H9 (cell line): ENCODE measurements around the gene EXOC5. TPM values are rescaled to one million over a fixed set of nuclear protein-coding genes. Genes with fewer than 3 reads are reported as not detected.

Experiments
- DNase-seq: peaks from one replicate; pipeline ENCODE4 v3.0.0-alpha.2; 2017
- H2AFZ ChIP-seq: one replicate; pipeline ENCODE4 v1.6.1; 2013; ENCODE audit warnings: mild to moderate bottlenecking, low read length, control low read depth, moderate library complexity
- H2AK5ac ChIP-seq: 2 replicates; pipeline ENCODE4 v1.6.1; 2013; ENCODE audit warnings: low read length, control low read depth, mixed read lengths; ENCODE audit not compliant: insufficient read length
- H2BK120ac ChIP-seq: one replicate; pipeline ENCODE4 v1.6.1; 2013; ENCODE audit warnings: low read depth, mild to moderate bottlenecking, low read length, control low read depth, inconsistent platforms; ENCODE audit not compliant: poor library complexity, severe bottlenecking
- H2BK12ac ChIP-seq: 2 replicates; pipeline ENCODE4 v1.6.1; 2013; ENCODE audit warnings: low read length, control low read depth, mixed read lengths, low read depth; ENCODE audit not compliant: insufficient read length
- H2BK15ac ChIP-seq: 2 replicates; pipeline ENCODE4 v1.6.1; 2013; ENCODE audit warnings: low read depth, low read length, control low read depth
- H2BK20ac ChIP-seq: one replicate; pipeline ENCODE4 v1.6.1; 2013; ENCODE audit warnings: low read depth, mild to moderate bottlenecking, low read length, control low read depth, inconsistent platforms; ENCODE audit not compliant: poor library complexity, severe bottlenecking
- H2BK5ac ChIP-seq: 2 replicates; pipeline ENCODE4 v1.6.1; 2013; ENCODE audit warnings: low read length, control low read depth, mixed read lengths; ENCODE audit not compliant: insufficient read length
- H3K14ac ChIP-seq: 2 replicates; pipeline ENCODE4 v1.6.1; 2013; ENCODE audit warnings: low read length, control low read depth; ENCODE audit not compliant: insufficient read depth
- H3K18ac ChIP-seq: 2 replicates; pipeline ENCODE4 v1.6.1; 2013; ENCODE audit warnings: low read depth, mild to moderate bottlenecking, mixed read lengths, low read length, control low read depth; ENCODE audit not compliant: insufficient read length
- H3K23ac ChIP-seq: 2 replicates; pipeline ENCODE4 v1.6.1; 2013; ENCODE audit warnings: low read length, control low read depth, mixed read lengths, low read depth; ENCODE audit not compliant: insufficient read length
- H3K23me2 ChIP-seq: 2 replicates; pipeline ENCODE4 v1.6.1; 2013; ENCODE audit warnings: low read depth, mild to moderate bottlenecking, mixed read lengths, low read length, control low read depth; ENCODE audit not compliant: insufficient read length, poor library complexity, severe bottlenecking
- H3K27ac ChIP-seq: 2 replicates; pipeline ENCODE4 v1.5.1; 2013; ENCODE audit warnings: low read length, control low read depth, mixed read lengths, low read depth; ENCODE audit not compliant: insufficient read length
- H3K27me3 ChIP-seq: 2 replicates; pipeline ENCODE4 v1.6.1; 2013; ENCODE audit warnings: low read length, control low read depth, inconsistent platforms; ENCODE audit not compliant: insufficient read depth
- H3K4ac ChIP-seq: 2 replicates; pipeline ENCODE4 v1.6.1; 2013; ENCODE audit warnings: low read depth, mild to moderate bottlenecking, control low read depth, inconsistent platforms, low read length, moderate library complexity
- H3K4me1 ChIP-seq: 2 replicates; pipeline ENCODE4 v1.6.1; 2013; ENCODE audit warnings: low read length, control low read depth, inconsistent platforms; ENCODE audit not compliant: insufficient read depth
- H3K4me2 ChIP-seq: 2 replicates; pipeline ENCODE4 v1.6.1; 2013; ENCODE audit warnings: low read length, control low read depth, mixed read lengths; ENCODE audit not compliant: insufficient read length, insufficient read depth
- H3K56ac ChIP-seq: 2 replicates; pipeline ENCODE4 v1.6.1; 2013; ENCODE audit warnings: low read depth, mild to moderate bottlenecking, mixed read lengths, low read length, control low read depth; ENCODE audit not compliant: insufficient read length
- H3K79me1 ChIP-seq: 2 replicates; pipeline ENCODE4 v1.6.1; 2013; ENCODE audit warnings: low read depth, mild to moderate bottlenecking, moderate library complexity, low read length, control low read depth, inconsistent platforms; ENCODE audit not compliant: insufficient read depth, poor library complexity, severe bottlenecking
- H3K79me2 ChIP-seq: 2 replicates; pipeline ENCODE4 v1.6.1; 2013; ENCODE audit warnings: low read length, control low read depth, inconsistent platforms; ENCODE audit not compliant: insufficient read depth
- H3K9ac ChIP-seq: 2 replicates; pipeline ENCODE4 v1.6.1; 2013; ENCODE audit warnings: low read length, control low read depth, mixed read lengths; ENCODE audit not compliant: insufficient read length; ENCODE audit errors: extremely low read depth
- H3K9me3 ChIP-seq: one replicate; pipeline ENCODE4 v1.6.1; 2013; ENCODE audit warnings: low read depth, low read length, inconsistent platforms; ENCODE audit not compliant: control insufficient read depth
- H3T11ph ChIP-seq: one replicate; pipeline ENCODE4 v1.6.1; 2013; ENCODE audit warnings: mild to moderate bottlenecking, low read length, control low read depth, inconsistent platforms
- H4K20me1 ChIP-seq: one replicate; pipeline ENCODE4 v1.6.1; 2013; ENCODE audit not compliant: control insufficient read depth, insufficient read length, insufficient read depth
- H4K5ac ChIP-seq: 2 replicates; pipeline ENCODE4 v1.6.1; 2013; ENCODE audit warnings: low read depth, mild to moderate bottlenecking, mixed read lengths, low read length, control low read depth; ENCODE audit not compliant: insufficient read length
- H4K8ac ChIP-seq: replicated peaks from 2 replicates; pipeline ENCODE4 v1.6.1; 2013; ENCODE audit warnings: low read length, control low read depth, mixed read lengths, low read depth; ENCODE audit not compliant: insufficient read length
- H4K91ac ChIP-seq: 2 replicates; pipeline ENCODE4 v1.6.1; 2013; ENCODE audit warnings: low read depth, mild to moderate bottlenecking, moderate library complexity, mixed read lengths, low read length, control low read depth; ENCODE audit not compliant: insufficient read length
- H3K27ac Mint-ChIP-seq, 3 experiments: 2 replicates in 2 of 3; 3 replicates in 1 of 3; pipeline ENCODE4 v1.8.0; 2020 to 2021; ENCODE audit warnings: mixed read lengths in 3 of 3, mild to moderate bottlenecking in 1 of 3, moderate library complexity in 1 of 3
- H3K27me3 Mint-ChIP-seq: 2 replicates; pipeline ENCODE4 v1.8.0; 2021; ENCODE audit warnings: low read depth, mild to moderate bottlenecking, moderate library complexity, mixed read lengths
- H3K36me3 Mint-ChIP-seq, 3 experiments: 2 replicates in 2 of 3; 3 replicates in 1 of 3; pipeline ENCODE4 v1.8.0; 2020 to 2021; ENCODE audit warnings: low read depth in 3 of 3, mixed read lengths in 3 of 3; ENCODE audit not compliant: insufficient read depth in 1 of 3
- H3K4me1 Mint-ChIP-seq, 2 experiments: 2 replicates each; pipeline ENCODE4 v1.8.0; 2020; ENCODE audit warnings: mixed read lengths in 2 of 2
- H3K4me3 Mint-ChIP-seq, 2 experiments: 2 replicates in 1 of 2; 3 replicates in 1 of 2; pipeline ENCODE4 v1.8.0; 2020 to 2021; ENCODE audit warnings: mild to moderate bottlenecking in 2 of 2, mixed read lengths in 2 of 2, moderate library complexity in 1 of 2
- H3K9me3 Mint-ChIP-seq, 2 experiments: 2 replicates in 1 of 2; 3 replicates in 1 of 2; pipeline ENCODE4 v1.8.0; 2020; ENCODE audit warnings: mild to moderate bottlenecking in 2 of 2, mixed read lengths in 2 of 2, moderate library complexity in 1 of 2
- CTCF ChIP-seq: fragments of 200-600 bp; sonication (generic); conservative IDR thresholded peaks from 3 replicates; pipeline ENCODE4 v1.8.0; 2021; ENCODE audit warnings: antibody characterized with exemption, mild to moderate bottlenecking
- WGBS: extraction: QIAGEN DNeasy Blood & Tissue Kit; methylation state at CpG from one replicate; pipeline ENCODE4 v1.1.7; 2013; ENCODE audit warnings: missing lambda C conversion rate, low lambda C conversion rate, mixed read lengths; ENCODE audit not compliant: insufficient read length; ENCODE audit errors: extremely low coverage; 5-methylcytosine and 5-hydroxymethylcytosine counted together
- total RNA-seq: library from RNA; stranded (reverse); gene quantifications from 2 replicates; pipeline ENCODE4 v1.2.1, GENCODE V29; 2021

The EXOC5 gene
- total RNA-seq, 1 experiment from 2014 or later, result 92.9 TPM

DNA sequence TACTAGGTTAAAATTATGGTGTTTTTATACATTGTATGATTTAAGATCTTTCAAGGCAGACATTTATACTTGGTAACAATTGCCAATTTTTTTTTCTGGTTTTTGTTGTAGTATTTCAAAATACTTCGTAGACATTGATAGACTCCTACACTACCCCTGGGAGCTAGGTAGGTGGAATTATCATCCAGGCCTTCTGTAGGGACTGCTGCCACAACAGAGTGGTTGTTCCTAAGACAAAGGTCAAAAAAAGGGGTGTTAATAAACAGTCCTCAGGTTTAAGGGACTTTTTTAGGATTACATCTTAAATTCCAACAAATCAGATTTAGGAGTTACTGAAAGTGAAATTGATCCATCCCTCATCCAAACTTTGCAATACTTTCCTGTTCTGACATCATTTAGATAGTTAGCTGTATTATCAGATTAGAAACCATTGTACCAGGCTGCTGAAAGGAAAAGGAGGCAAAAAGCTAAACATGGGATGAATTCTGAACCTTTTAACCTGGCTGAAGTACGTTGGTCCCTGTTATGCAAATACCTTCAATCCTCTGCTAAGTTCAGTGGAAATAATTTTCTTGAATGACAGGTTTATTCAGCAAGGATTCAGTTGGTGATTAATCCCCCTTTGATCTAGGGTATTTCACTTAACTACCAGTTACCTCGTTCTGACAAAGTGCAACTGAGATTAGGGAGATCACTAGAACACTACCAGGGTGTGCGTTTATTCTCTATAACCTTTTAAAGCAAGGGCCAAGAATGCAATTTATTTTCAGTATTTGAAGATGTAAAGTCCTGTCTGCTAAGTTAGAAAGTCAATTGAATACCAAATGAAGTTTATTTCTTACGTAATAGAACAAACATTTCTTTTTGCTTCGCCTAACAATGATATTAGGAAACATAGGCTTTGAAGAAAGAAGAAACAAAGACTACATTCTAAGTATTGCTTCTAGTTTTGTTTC is 23.3 kb upstream of the EXOC5 start:
- TF ChIP-seq CTCF, result no peak
- Histone ChIP-seq H4K91ac (no peak overlapping the region), H2BK20ac (no peak overlapping the region), H2BK12ac (no peak overlapping the region), H3K79me1 (no peaks in the 10 kb centered on the region), H4K8ac (no peak overlapping the region), H2AFZ (no peak overlapping the region), H3K4me1 (no peaks in the 10 kb centered on the region; the same call in 1 of the 2 replicates), H3K9me3 (no peaks in the 10 kb centered on the region), H4K5ac (no peak overlapping the region), H4K20me1 (no peaks in the 10 kb centered on the region), H3K79me2 (no peaks in the 10 kb centered on the region), H3K27me3 (no peaks in the 10 kb centered on the region), H3K4me2 (no peak overlapping the region), H3K18ac (no peak overlapping the region), H2BK5ac (no peak overlapping the region), H3K14ac (no peak overlapping the region), H2BK120ac (no peak overlapping the region), H2AK5ac (no peak overlapping the region), H3K9ac (no peak overlapping the region), H3K27ac (no peak overlapping the region), H3K4ac (no peak overlapping the region), H3K23ac (no peak overlapping the region), H3K23me2 (no peaks in the 10 kb centered on the region), H3T11ph (no peak overlapping the region), H3K56ac (no peak overlapping the region), H2BK15ac (no peak overlapping the region)
- no peaks in the 10 kb centered on the region for H3K27me3 Mint-ChIP-seq
- H3K9me3 Mint-ChIP-seq, result no peaks in the 10 kb centered on the region
- DNase-seq, result no peak
- peak overlapping the region in 1 of 3 experiments; percentile 70; a peak in 3 of 7 replicates for H3K27ac Mint-ChIP-seq
- no peak overlapping the region for H3K4me3 Mint-ChIP-seq
- H3K36me3 Mint-ChIP-seq, result peaks cover 0 to 10% (median 0%) of the 10 kb centered on the region in 3 experiments; a peak in 3 of 7 replicates
- H3K4me1 Mint-ChIP-seq, result peaks cover 5 to 11% of the 10 kb centered on the region in 2 experiments; a peak in 2 of 4 replicates
- no CpG with 5 or more reads among the region's 6 CpGs for WGBS
